Omental fat pad (tissue), 4 donors: ENCODE data around the gene GAS2L3. TPM values are rescaled to one million over a fixed set of nuclear protein-coding genes. Genes with fewer than 3 reads are reported as not detected.

Experiments
- ATAC-seq: fragments of 150-250 bp; one replicate; pipeline ENCODE4 v1.9.1; 2016; ENCODE audit warnings: mild to moderate bottlenecking, moderate library complexity; ENCODE audit not compliant: low FRiP score
- DNase-seq: peaks from one replicate; pipeline ENCODE4 v3.0.0-alpha.2; 2019; ENCODE audit warnings: low spot score
- total RNA-seq, 4 donors: library from RNA; depleted of rRNA; stranded (reverse); fragments of >200 nt; gene quantifications; one replicate each; pipeline ENCODE4 v1.1.0, GENCODE V29; 2016
- TF ChIP-seq, protein P1 (sequence below), 3 donors: fragments of 450-650 bp; IDR thresholded peaks; one replicate each; pipeline ENCODE4 v1.5.1; 2016 to 2017; ENCODE audit warnings: antibody characterized with exemption in 3 of 3, mild to moderate bottlenecking in 3 of 3, moderate library complexity in 2 of 3

The GAS2L3 gene
- total RNA-seq, 4 donors from 2014 or later = 2.9 to 17.4 (median 8.3) TPM

DNA sequence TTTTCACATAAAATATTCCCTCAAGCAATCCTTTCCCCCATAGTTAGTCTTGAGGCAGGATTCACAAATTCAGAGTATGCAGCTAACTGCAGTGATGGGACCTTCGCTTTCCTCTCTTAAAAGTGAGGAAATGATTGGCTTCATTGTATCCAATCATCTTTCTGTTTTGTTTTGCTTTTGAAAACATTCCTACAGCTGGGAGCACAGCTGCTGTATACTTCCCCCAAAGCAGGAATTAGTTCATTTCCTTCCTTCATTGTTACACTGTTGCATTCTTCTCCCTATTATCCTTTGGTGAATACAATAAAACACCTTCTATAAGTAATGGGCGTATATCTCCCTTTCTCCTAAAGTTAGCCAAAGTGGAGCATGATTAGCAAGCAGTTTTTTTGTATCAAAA is 9.4 kb upstream of the GAS2L3 start:
- TF ChIP-seq, protein P1, sequence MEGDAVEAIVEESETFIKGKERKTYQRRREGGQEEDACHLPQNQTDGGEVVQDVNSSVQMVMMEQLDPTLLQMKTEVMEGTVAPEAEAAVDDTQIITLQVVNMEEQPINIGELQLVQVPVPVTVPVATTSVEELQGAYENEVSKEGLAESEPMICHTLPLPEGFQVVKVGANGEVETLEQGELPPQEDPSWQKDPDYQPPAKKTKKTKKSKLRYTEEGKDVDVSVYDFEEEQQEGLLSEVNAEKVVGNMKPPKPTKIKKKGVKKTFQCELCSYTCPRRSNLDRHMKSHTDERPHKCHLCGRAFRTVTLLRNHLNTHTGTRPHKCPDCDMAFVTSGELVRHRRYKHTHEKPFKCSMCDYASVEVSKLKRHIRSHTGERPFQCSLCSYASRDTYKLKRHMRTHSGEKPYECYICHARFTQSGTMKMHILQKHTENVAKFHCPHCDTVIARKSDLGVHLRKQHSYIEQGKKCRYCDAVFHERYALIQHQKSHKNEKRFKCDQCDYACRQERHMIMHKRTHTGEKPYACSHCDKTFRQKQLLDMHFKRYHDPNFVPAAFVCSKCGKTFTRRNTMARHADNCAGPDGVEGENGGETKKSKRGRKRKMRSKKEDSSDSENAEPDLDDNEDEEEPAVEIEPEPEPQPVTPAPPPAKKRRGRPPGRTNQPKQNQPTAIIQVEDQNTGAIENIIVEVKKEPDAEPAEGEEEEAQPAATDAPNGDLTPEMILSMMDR (IDR thresholded peaks at IDR 0.05) = no peak
- ATAC-seq = no peak
- DNase-seq = no peak

DNA sequence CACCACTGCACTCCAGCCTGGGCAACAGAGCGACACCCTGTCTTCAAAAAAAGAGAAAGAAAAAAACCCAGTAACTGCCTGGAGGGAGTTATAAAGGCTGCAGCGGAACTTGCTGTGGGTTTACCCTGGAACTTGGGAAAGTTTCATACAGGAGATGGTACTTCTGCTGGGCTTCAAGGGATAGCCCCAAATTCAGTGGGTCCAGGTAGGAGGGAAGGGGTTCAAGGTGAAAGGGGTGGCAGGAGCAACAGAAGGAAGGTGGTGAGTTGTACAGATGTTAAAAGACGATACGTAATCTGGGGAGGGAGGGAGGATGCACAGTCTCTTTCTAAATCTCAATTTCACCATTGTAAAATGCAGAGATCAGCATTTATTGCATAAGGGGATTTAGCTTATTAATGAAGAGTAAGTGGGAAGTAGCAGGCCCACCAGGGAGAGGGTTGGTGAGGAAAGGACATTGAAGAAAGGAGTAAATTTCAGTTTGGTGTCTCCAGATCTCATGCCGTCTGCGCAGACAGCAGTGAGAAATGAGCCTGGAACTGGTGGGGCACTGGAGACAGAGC is 8.5 kb upstream of the GAS2L3 start:
- no peak for ATAC-seq
- DNase-seq = no peak
- TF ChIP-seq, protein P1 (IDR thresholded peaks at IDR 0.05) = no peak

DNA sequence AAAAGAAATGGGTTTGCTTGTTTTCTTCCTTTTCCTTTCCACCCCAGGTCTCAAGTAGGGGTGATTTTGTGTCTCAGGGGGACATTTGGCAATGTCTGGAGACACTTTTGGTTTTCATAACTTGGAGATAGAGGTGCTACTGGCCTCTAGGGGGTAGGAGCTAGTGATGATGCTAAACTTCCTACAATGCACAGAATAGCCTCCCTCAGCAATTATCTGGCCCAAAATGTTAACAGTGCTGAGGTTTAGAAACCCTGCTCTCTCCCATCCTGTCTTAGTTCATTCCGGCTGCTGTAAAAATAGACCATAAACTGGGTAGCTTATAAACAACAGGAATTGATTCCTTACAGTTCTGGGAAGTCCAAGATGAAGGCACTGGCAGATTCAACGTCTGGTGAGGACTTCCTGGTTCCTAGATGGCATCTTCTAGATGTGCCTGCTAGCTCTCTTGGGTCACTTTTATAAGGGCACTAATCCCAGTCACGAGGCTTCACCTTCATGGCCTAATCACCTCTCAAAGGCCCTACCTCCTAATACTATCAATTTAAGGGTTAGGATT is 7.4 kb upstream of the GAS2L3 start:
- DNase-seq (no peak), ATAC-seq (no peak)
- TF ChIP-seq, protein P1 (IDR thresholded peaks at IDR 0.05) = no peak

DNA sequence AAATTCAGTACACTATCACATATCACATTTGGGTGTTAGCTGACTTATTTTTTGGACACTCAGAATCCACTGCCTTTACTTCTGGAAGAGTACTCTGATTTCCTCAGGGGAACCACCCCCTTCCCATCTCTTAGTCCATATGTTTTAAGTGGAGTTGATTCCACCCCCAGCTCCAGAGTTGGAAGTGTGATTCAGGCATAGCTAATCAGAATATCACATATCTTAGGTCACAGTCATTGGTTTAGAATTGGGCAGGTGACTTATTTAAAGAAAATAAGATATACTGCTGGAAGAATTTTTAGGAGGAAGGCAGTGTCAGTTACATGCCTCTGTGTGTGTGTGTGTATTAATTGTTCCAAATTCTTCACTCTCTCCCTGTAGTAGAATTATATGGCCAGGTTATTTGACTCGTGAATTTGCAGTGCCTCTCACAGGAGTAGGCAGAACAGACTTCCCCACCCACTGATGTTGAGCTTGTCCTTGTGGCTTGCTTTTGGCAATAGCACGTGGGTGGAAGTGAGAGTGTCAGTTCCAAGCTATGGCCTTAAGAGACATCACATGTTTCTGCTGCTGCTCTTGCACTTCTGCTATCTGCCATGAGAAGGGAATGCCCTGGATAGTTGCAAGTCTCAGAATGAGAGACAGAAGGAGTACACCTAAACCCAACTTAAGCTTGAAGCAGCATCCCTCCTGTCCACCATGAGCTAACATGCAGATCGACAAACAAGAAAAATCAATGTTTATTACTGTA is 6.4 kb upstream of the GAS2L3 start:
- ATAC-seq = no peak

DNA sequence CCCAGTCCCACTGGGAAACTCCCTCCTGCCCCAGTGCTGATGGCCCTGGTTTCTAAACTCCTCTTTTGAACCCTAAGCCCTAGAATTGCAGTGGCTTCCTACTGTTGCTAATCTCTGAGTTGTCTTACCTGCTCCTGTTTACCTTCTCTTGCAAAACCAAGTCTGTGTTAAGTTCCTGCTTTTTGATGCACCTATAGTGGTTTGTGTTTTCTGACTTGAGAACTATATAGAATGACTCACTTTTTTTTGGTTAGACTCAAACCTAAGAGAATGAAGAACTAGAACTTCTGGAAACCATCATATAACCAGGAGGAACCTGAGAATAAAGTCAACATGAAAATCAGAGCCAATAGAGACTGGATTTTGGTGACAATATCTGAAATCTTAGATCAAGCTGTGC is 5.5 kb upstream of the GAS2L3 start:
- TF ChIP-seq, protein P1 (IDR thresholded peaks at IDR 0.05) = no peak
- DNase-seq = no peak
- ATAC-seq = no peak

More for the DNA sequence above, 6.4 kb upstream of the GAS2L3 start:
- DNase-seq = no peak
- TF ChIP-seq, protein P1 (IDR thresholded peaks at IDR 0.05) = no peak

DNA sequence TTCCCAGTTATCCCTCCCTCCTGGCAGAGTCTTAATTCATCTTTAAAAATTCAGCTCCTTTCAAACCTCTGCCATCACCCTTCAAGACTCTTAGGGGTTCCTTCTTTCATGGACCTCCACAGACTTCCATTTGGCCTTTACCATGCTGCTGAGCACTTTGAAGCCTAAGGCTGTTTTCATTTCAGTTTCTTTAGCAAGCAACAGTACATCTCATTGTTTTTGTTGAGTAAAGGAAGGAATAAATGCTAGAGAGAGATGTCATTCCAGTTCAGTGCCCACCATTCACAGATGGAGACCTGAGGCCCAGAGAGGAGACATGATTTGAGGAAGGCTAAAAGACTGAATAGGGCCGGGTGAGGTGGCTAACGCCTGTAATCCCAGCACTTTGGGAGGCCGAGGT is 1.3 kb upstream of the GAS2L3 start:
- ATAC-seq = no peak
- DNase-seq = no peak
- TF ChIP-seq, protein P1 (IDR thresholded peaks at IDR 0.05) = no peak
